Astrocyte of the spinal cord (primary cell): ENCODE measurements around the gene GNA12.
"Not testable (repeated sequence)": the region's sequence is repeated elsewhere in the genome, so short reads cannot be mapped to it uniquely, and the experiment has no call there.

Experiments
- DNase-seq: peaks from one replicate; pipeline ENCODE4 v3.0.0; 2011; ENCODE audit warnings: low read depth, low spot score
- H3K4me3 ChIP-seq: 2 replicates; pipeline ENCODE4 v1.5.1; 2011; ENCODE audit warnings: low read depth, mild to moderate bottlenecking, low read length, moderate library complexity
- CTCF ChIP-seq: IDR thresholded peaks from 2 replicates; pipeline ENCODE4 v1.5.1; 2012; ENCODE audit warnings: low read depth, mild to moderate bottlenecking, low read length, inconsistent platforms
- in situ Hi-C: cut with HindIII; loops from 2 replicates; pipeline ENCODE4 v1.10.0; 2017; ENCODE audit warnings: low sequenced_read_pairs

Gene GNA12

DNA sequence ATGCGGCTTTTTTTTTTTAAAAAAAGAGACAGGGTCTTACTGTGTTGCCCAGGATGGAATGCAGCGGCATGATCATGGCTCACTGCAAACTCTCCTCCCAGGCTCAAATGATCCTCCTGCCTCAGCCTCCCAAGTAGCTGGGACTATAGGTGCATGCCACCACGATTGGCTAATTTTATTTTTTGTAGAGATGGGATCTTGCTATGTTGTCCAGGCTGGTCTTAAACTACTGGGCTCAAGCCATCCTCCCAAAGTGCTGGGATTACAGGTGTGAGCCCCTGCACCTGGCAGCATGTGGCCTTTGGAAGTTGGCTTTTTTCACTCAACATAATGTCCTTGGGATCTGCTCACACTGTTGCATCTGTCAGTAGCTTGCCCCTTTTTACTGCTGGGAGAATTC, 91.0 kb downstream of the GNA12 start:
- DNase-seq = no peak
- no peak for TF ChIP-seq CTCF
- in situ Hi-C loops = no loop called here
- no peak overlapping the region for H3K4me3 ChIP-seq

- in situ Hi-C loops = no loop called here
- H3K4me3 ChIP-seq = no peak overlapping the region
- no peak for TF ChIP-seq CTCF
- no peak for DNase-seq
These were observed 93.0 kb downstream of the GNA12 start for GRCh38 chr7:2751086-2751485.

DNA sequence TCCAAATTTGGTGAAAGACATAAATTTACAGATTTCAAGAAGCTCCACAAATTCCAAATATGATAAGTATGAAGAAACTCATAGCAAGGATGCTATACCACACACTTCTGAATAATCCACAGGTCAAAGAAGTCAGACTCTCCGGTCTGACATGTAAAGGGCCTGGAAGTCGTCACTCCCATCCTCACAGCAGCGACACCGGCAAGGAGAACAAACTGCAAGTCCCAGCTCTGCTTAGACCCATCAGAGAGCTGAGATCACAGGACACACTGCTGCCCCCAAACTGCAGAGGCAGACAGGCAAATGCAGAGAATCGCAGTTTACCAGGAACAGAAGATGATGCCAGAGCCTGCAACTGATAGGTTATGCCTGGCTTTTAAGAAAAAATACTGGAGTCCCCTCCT, 94.1 kb downstream of the GNA12 start:
- DNase-seq = no peak

GRCh38 chr7:2748684-2749083, 95.4 kb downstream of the GNA12 start:
- H3K4me3 ChIP-seq, in situ Hi-C loops: not testable (repeated sequence)

More for the DNA sequence above, 94.1 kb downstream of the GNA12 start:
- in situ Hi-C loops = no loop called here
- no peak for TF ChIP-seq CTCF
- no peak overlapping the region for H3K4me3 ChIP-seq

DNA sequence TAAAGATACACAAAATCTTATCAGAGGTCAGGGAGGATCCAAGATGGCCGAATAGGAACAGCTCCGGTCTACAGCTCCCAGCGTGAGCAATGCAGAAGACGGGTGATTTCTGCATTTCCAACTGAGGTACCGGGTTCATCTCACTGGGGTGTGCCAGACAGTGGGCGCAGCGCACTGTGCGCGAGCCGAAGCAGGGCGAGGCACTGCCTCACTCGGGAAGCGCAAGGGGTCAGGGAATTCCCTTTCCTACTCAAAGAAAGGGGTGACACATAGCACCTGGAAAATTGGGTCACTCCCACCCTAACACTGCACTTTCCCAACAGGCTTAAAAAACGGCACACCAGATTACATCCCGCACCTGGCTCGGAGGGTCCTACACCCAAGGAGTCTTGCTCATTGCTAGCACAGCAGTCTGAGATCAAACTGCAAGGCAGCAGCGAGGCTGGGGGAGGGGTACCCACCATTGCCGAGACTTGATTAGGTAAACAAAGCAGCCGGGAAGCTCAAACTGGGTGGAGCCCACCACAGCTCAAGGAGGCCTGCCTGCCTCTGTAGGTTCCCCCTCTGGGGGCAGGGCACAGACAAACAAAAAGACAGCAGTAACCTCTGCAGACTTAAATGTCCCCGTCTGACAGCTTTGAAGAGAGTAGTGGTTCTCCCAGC, 100.5 kb downstream of the GNA12 start:
- in situ Hi-C loops, H3K4me3 ChIP-seq, DNase-seq: not testable (repeated sequence)

More at GRCh38 chr7:2748684-2749083, 95.4 kb downstream of the GNA12 start:
- not testable (repeated sequence) for DNase-seq

GRCh38 chr7:2738766-2739549, 105.2 kb downstream of the GNA12 start:
- no peak for TF ChIP-seq CTCF
- in situ Hi-C loops = no loop called here
- DNase-seq = no peak
- H3K4me3 ChIP-seq = no peak overlapping the region

GRCh38 chr7:2737771-2738540, 106.2 kb downstream of the GNA12 start:
- no peak for DNase-seq
- in situ Hi-C loops = no loop called here
- TF ChIP-seq CTCF = no peak
- H3K4me3 ChIP-seq = no peak overlapping the region

- in situ Hi-C loops, H3K4me3 ChIP-seq, DNase-seq: not testable (repeated sequence)
These were observed 106.9 kb downstream of the GNA12 start for GRCh38 chr7:2737005-2737743.
